Loucy (cell line): ENCODE results near the gene GSG1L.

Source experiments
- H2AFZ ChIP-seq: fragments of 200-600 bp; sonication (generic); 2 replicates; pipeline ENCODE4 v1.6.0; 2016; ENCODE audit warnings: antibody characterized with exemption, mild to moderate bottlenecking, low read length, moderate library complexity
- H3F3A ChIP-seq: fragments of 200-600 bp; 2 replicates; pipeline ENCODE4 v1.6.0; 2016; ENCODE audit warnings: antibody characterized with exemption, low read depth, mild to moderate bottlenecking
- H3K27me3 ChIP-seq: fragments of 200-600 bp; sonication (generic); 2 replicates; pipeline ENCODE4 v1.6.1; 2014; ENCODE audit warnings: low read length, mild to moderate bottlenecking; ENCODE audit not compliant: insufficient read depth, poor library complexity, severe bottlenecking
- H3K36me3 ChIP-seq: fragments of 200-600 bp; sonication (generic); 2 replicates; pipeline ENCODE4 v1.6.1; 2016; ENCODE audit warnings: low read length; ENCODE audit not compliant: insufficient read depth
- H3K4me1 ChIP-seq: fragments of 200-600 bp; sonication (generic); 2 replicates; pipeline ENCODE4 v1.5.1; 2014; ENCODE audit warnings: low read length, mild to moderate bottlenecking; ENCODE audit not compliant: insufficient read depth, poor library complexity, severe bottlenecking
- H3K4me2 ChIP-seq: fragments of 200-600 bp; sonication (generic); 2 replicates; pipeline ENCODE4 v1.6.0; 2014; ENCODE audit warnings: antibody characterized with exemption, low read length, low read depth, mild to moderate bottlenecking; ENCODE audit not compliant: poor library complexity, severe bottlenecking
- H3K4me3 ChIP-seq: fragments of 200-600 bp; sonication (generic); 2 replicates; pipeline ENCODE4 v1.5.1; 2014; ENCODE audit warnings: low read length, mild to moderate bottlenecking, mixed read lengths; ENCODE audit not compliant: poor library complexity, severe bottlenecking
- H3K79me2 ChIP-seq: fragments of 200-600 bp; sonication (generic); 2 replicates; pipeline ENCODE4 v1.6.1; 2014; ENCODE audit warnings: low read length; ENCODE audit not compliant: insufficient read depth
- H3K9ac ChIP-seq: fragments of 200-600 bp; sonication (generic); 2 replicates; pipeline ENCODE4 v1.6.0; 2014; ENCODE audit warnings: mild to moderate bottlenecking, low read depth, low read length, moderate library complexity; ENCODE audit not compliant: poor library complexity, severe bottlenecking
- H3K9me2 ChIP-seq: fragments of 200-600 bp; sonication (generic); replicated peaks from 2 replicates; pipeline ENCODE4 v1.6.1; 2016; ENCODE audit warnings: low read depth, low read length, mixed read lengths
- H3K9me3 ChIP-seq: fragments of 200-600 bp; sonication (generic); 2 replicates; pipeline ENCODE4 v1.6.1; 2014; ENCODE audit warnings: mild to moderate bottlenecking, antibody characterized with exemption, low read length, low read depth; ENCODE audit not compliant: insufficient read depth
- H4K20me1 ChIP-seq: fragments of 200-600 bp; sonication (generic); 2 replicates; pipeline ENCODE4 v1.6.0; 2014; ENCODE audit warnings: antibody characterized with exemption, low read length, mild to moderate bottlenecking; ENCODE audit not compliant: insufficient read depth, poor library complexity, severe bottlenecking
- CTCF ChIP-seq: fragments of 200-600 bp; sonication (generic); conservative IDR thresholded peaks from 2 replicates; pipeline ENCODE4 v1.5.1; 2014; ENCODE audit warnings: mild to moderate bottlenecking, antibody characterized with exemption, low read length
- EZH2phosphoT487 ChIP-seq: fragments of 200-600 bp; IDR thresholded peaks from 2 replicates; pipeline ENCODE4 v1.6.1; 2018; ENCODE audit warnings: antibody characterized with exemption, mild to moderate bottlenecking, moderate library complexity, borderline replicate concordance

GSG1L gene

GRCh38 chr16:27973678-27974077 lies 89.8 kb downstream of the GSG1L start:
- Histone ChIP-seq H3K27me3 (no peaks in the 10 kb centered on the region), H2AFZ (no peak overlapping the region), H3K9me2 (0 out of 2 replicates have a peak, but pooled peaks cover 3% of the 10 kb centered on the region), H3K4me3 (no peak overlapping the region), H3K9me3 (no peaks in the 10 kb centered on the region), H4K20me1 (no peaks in the 10 kb centered on the region), H3K9ac (no peak overlapping the region), H3K79me2 (no peaks in the 10 kb centered on the region), H3K36me3 (no peaks in the 10 kb centered on the region), H3K4me1 (no peaks in the 10 kb centered on the region), H3F3A (no peaks in the 10 kb centered on the region), H3K4me2 (no peak overlapping the region)
- TF ChIP-seq EZH2phosphoT487 (no peak), CTCF (peak; percentile 41; the same call in 1 of the 2 replicates)

GRCh38 chr16:27972500-27972899 lies 91.0 kb downstream of the GSG1L start:
- TF ChIP-seq EZH2phosphoT487, result no peak
- TF ChIP-seq CTCF, result peak; percentile 78
- no peaks in the 10 kb centered on the region for H3K79me2 ChIP-seq
- no peak overlapping the region for H3K9ac ChIP-seq
- no peaks in the 10 kb centered on the region for H3K9me3 ChIP-seq
- no peak overlapping the region for H2AFZ ChIP-seq
- no peak overlapping the region for H3K4me3 ChIP-seq
- H3K36me3 ChIP-seq, result no peaks in the 10 kb centered on the region
- H3F3A ChIP-seq, result no peaks in the 10 kb centered on the region
- no peaks in the 10 kb centered on the region for H3K4me1 ChIP-seq
- no peak overlapping the region for H3K4me2 ChIP-seq
- H3K27me3 ChIP-seq, result no peaks in the 10 kb centered on the region
- no peaks in the 10 kb centered on the region for H4K20me1 ChIP-seq
- H3K9me2 ChIP-seq, result 0 out of 2 replicates have a peak, but pooled peaks cover 3% of the 10 kb centered on the region

GRCh38 chr16:27969574-27969973 lies 93.9 kb downstream of the GSG1L start:
- H3K4me2 ChIP-seq, result no peak overlapping the region
- no peaks in the 10 kb centered on the region for H3K4me1 ChIP-seq
- H3F3A ChIP-seq, result no peaks in the 10 kb centered on the region
- H3K9me2 ChIP-seq, result 0 out of 2 replicates have a peak, but pooled peaks cover 3% of the 10 kb centered on the region
- no peaks in the 10 kb centered on the region for H3K27me3 ChIP-seq
- no peaks in the 10 kb centered on the region for H3K9me3 ChIP-seq
- H3K9ac ChIP-seq, result no peak overlapping the region
- TF ChIP-seq CTCF, result no peak
- no peak for TF ChIP-seq EZH2phosphoT487
- H3K79me2 ChIP-seq, result no peaks in the 10 kb centered on the region
- H2AFZ ChIP-seq, result no peak overlapping the region
- H3K4me3 ChIP-seq, result no peak overlapping the region
- H4K20me1 ChIP-seq, result no peaks in the 10 kb centered on the region
- no peaks in the 10 kb centered on the region for H3K36me3 ChIP-seq
